GM18520 (cell line): Measurements from ENCODE around the gene BZW2.

ENCODE experiments used
- ATAC-seq: cut with Tn5 transposase; IDR thresholded peaks from one replicate; pipeline ENCODE4 v1.9.1; 2021; ENCODE audit not compliant: unreplicated experiment

Gene BZW2

GRCh38 chr7:16744518-16745250, 98.7 kb downstream of the BZW2 start:
- ATAC-seq: no peak

- no peak for ATAC-seq
These were observed 99.7 kb downstream of the BZW2 start for GRCh38 chr7:16745645-16746044.

- ATAC-seq: no peak
These were observed 101.1 kb downstream of the BZW2 start for GRCh38 chr7:16747102-16747501.

DNA sequence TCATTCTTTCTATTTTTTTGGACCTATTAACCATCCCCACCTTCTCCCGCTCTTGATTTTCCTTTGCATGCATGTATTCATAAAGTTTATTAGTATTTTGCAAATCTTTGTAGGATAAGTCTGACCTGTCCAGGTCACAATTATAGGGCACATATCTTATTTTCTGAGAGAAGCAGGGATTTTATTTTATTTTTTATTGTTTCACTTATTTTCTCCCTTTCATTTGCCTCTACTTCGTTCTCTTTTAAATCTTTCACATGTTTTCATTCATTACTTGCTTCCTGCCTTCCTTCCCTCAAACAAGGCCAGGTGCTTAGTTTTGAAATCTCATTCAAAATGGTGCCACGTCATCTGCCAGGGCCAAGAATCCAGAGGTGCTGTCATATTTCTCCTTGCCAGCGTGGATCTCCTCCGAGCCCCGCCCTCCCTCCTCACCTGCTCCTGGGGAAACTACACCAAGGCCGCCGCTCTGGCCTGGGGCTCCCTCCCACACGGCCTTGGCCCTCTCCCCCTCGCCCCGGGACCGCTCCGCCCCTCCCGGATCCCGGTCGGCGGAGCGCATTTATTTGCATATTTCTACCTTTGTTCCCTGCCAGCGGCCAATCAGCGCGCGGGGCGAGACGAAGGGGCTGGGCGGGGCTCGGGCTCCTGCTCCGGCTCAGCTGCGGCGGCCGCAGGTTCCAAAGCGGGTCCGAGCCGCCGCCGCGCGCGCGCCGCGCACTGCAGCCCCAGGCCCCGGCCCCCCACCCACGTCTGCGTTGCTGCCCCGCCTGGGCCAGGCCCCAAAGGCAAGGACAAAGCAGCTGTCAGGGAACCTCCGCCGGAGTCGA, 107.3 kb downstream of the BZW2 start, which contains the start of gene TSPAN13:
Gene TSPAN13 (plus strand): TSS at position 654 of the 830 bp plus-strand sequence. CDS start 213 bp downstream, outside the sequence.
- peak; percentile 56 for ATAC-seq

DNA sequence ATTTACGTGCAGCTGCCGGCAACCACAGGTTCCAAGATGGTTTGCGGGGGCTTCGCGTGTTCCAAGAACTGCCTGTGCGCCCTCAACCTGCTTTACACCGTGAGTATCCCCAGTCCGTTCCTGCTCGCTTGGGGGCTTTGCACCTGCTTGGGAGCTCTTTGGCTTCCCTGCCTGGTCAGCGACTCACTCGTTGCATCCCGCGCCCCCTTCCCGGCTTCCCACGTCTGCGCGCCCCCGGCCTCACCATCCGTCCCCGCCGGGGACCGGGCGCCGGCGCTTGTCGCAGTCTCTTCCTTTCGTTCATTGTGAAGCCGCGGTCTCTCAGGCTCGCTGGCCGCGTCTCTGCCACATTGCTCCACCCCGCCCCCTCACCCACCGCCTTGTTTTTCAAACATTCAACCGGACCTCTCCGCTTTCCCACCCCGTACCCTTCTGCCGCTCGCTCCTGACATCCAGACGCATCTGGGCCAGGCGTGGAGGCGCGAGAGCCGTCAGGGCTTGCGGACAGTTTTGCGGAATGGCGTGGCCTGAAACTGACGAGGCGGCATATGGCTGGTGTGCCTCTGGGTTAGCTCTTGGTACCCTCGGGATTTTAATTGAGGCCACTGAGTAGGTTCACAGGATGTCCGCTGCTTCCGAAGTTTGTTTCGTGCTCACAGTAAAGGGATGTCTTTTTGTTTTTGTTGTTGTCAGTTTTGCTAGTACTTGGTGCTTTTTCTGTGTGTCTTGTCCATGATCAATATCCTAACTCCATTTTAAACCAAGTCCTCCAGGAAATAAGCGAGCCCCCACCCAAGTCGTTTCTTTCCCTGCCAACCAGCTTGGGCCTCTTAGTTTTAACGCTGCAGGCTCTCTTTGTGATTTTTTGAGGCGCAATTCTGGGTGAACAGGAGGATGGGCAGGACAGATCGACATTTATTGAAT, 108.2 kb downstream of the BZW2 start:
- no peak for ATAC-seq

DNA sequence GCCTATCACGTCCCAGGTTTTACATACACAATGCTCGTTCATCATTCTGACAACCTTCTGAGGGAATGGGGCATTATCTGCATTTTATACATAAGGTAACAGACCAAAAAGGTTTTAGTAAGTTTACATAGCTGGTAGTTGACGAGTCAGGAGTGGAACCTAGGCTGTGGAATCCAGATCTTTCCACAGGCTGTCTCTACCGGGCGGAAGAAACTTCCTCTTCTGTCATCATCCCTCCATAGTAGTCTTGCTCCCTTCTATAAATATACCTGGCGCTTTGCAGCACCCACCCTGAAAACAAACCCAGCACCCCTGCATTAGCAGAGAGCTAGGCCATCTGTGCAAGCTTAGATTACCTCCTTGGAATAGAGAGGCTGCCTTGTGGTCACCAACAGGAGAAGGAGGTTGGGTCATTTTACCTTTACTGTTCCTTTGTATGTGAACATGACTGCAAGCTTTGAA, 108.9 kb downstream of the BZW2 start:
- ATAC-seq: no peak

DNA sequence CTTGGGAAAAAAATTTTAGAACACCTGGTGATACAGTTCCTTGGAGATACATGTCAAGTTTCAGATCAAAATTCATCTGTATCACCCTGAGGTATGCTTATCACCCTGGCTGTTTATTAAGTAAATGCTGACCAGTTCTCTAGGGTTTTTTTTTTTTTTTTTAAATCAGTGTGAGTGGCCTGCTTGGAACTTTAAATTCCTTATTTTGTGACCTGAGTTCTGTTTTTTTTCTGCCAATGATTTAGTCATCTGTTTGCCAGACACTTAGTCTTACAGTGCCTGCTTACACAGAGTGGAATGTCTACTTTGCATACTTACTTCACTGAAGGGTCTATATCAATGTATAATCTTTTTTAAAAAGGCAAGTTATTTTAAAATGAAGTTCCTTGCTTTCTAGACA, 109.4 kb downstream of the BZW2 start:
- ATAC-seq: no peak
